ENCODE measurements around the gene HCK.

DNA sequence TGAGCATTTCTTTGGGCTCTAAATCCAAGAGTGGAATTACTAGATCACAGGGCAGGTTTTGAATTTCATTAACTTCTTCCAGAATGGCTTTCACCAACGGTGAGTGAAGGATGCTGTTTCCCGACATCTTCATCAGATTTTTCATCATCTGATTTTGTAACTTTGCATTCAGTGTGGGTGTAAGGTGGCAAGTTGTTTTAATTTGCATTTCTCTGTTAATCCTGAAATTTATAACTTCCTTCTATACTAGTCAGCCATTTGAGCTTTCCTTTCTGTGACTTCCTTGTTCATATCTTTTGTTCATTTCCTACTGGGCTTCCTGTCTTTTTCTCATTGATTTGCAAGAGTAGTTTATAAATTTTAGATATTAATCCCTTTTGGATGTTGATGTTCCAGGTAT is 18.7 kb upstream of the HCK start:
- TF ChIP-seq POLR2A (IDR thresholded peaks at IDR 0.05; ENCODE audit: low read length) = no peak
- TF ChIP-seq GATA1 (IDR thresholded peaks at IDR 0.05; ENCODE audit: low read depth, low read length) = no peak

Measured in erythroblast (primary cell).